Suprapubic skin (tissue), 4 donors: ENCODE results near the gene TSKU. TPM values are rescaled to one million over a fixed set of nuclear protein-coding genes. Genes with fewer than 3 reads are reported as not detected.

Experiments used
- DNase-seq, 2 donors: peaks; one replicate each; pipeline ENCODE4 v3.0.0-alpha.2; 2019; ENCODE audit warnings: low spot score in 2 of 2
- H3K27ac ChIP-seq: fragments of 200-600 bp; sonication (generic); one replicate; pipeline ENCODE4 v1.5.1; 2019
- H3K27me3 ChIP-seq: fragments of 200-600 bp; sonication (generic); one replicate; pipeline ENCODE4 v1.5.1; 2019
- H3K36me3 ChIP-seq: fragments of 200-600 bp; sonication (generic); one replicate; pipeline ENCODE4 v1.5.1; 2019
- H3K4me1 ChIP-seq: fragments of 200-600 bp; sonication (generic); one replicate; pipeline ENCODE4 v1.5.1; 2019
- H3K4me3 ChIP-seq: fragments of 200-600 bp; sonication (generic); one replicate; pipeline ENCODE4 v1.5.1; 2019; ENCODE audit warnings: mild to moderate bottlenecking
- H3K9me3 ChIP-seq: fragments of 200-600 bp; sonication (generic); one replicate; pipeline ENCODE4 v1.5.1; 2019
- CTCF ChIP-seq, 2 donors: fragments of 200-600 bp in 1 of 2; fragments of 450-650 bp in 1 of 2; sonication (generic) in 1 of 2; IDR thresholded peaks; one replicate each; pipeline ENCODE4 v1.5.1; 2016 to 2019; ENCODE audit warnings: antibody characterized with exemption in 2 of 2, mild to moderate bottlenecking in 1 of 2, moderate library complexity in 1 of 2
- EP300 ChIP-seq: sonication (generic); formaldehyde crosslinking; IDR thresholded peaks from one replicate; pipeline ENCODE4 v1.6.1; 2017; ENCODE audit warnings: antibody characterized with exemption
- POLR2A ChIP-seq, 2 donors: fragments of 450-650 bp; IDR thresholded peaks; one replicate each; pipeline ENCODE4 v1.6.1; 2017; ENCODE audit warnings: antibody characterized with exemption in 2 of 2, mild to moderate bottlenecking in 2 of 2, moderate library complexity in 2 of 2
- POLR2AphosphoS5 ChIP-seq, 3 donors: sonication (generic); formaldehyde crosslinking; IDR thresholded peaks; one replicate each; pipeline ENCODE4 v1.6.1; 2017; ENCODE audit warnings: antibody characterized with exemption in 3 of 3
- WGBS: methylation state at CpG from one replicate; pipeline ENCODE4 v1.1.5; 2018; 5-methylcytosine and 5-hydroxymethylcytosine counted together
- total RNA-seq, 4 donors: library from RNA; depleted of rRNA; stranded (reverse); fragments of >200 nt; gene quantifications; one replicate each; pipeline ENCODE4 v1.1.0, GENCODE V29; 2016

TSKU gene
- total RNA-seq, 4 donors from 2014 or later, result 85.5 to 155 (median 128) TPM

DNA sequence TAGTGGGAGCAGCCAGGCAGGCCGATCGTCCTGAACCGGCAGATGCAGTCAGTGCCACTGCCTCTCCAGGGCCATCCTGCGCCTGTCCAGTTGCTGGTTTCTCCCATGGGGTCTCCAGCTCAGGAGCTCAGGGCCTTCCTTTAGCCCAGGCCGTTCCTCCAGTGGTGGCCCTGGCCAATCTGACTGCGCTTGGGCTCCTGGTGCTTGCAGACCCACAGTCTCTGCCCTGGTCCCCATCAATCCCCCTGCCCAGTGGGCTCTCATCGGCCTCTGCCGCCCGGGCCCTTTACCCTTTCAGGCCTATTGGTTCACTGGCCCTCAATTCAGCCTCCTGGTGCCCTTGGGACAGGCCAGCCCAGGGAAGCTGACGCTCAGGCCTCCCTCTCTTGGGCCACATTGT lies 29.2 kb upstream of the TSKU start:
- no peaks in the 10 kb centered on the region for H3K9me3 ChIP-seq
- WGBS, result 95% methylated on average over 10 of the region's 10 CpGs
- H3K27ac ChIP-seq, result no peak overlapping the region
- TF ChIP-seq POLR2AphosphoS5 (IDR thresholded peaks at IDR 0.05) (no peak), EP300 (no peak), CTCF (IDR thresholded peaks at IDR 0.05) (no peak), POLR2A (IDR thresholded peaks at IDR 0.05) (no peak)
- H3K4me3 ChIP-seq, result no peak overlapping the region
- peaks cover 29% of the 10 kb centered on the region for H3K4me1 ChIP-seq
- no peak for DNase-seq
- no peaks in the 10 kb centered on the region for H3K36me3 ChIP-seq
- no peaks in the 10 kb centered on the region for H3K27me3 ChIP-seq

DNA sequence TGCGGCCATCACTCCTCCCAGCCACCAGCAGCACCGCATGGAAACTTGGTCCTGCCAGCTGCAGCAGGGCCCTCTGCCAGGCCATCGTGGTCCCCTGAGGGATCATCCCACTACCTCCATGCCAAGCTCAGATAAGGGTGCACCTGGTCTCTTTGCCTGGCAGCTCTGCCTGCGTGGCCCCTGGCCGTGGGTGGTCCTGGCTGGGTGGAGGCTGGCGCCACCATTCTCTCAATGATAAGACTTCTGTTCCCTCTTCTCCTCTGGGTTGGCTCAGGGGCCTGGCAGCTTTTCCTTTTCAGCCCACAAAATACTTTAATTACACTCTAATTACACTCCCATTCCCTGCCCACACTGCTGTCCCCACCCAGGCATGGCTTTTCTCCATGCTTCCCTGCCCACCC lies 26.8 kb upstream of the TSKU start:
- WGBS, result 50% methylated on average over 6 of the region's 6 CpGs
- Histone ChIP-seq H3K36me3 (no peaks in the 10 kb centered on the region), H3K27ac (no peak overlapping the region), H3K27me3 (no peaks in the 10 kb centered on the region), H3K4me1 (peaks cover 29% of the 10 kb centered on the region), H3K4me3 (no peak overlapping the region), H3K9me3 (no peaks in the 10 kb centered on the region)
- DNase-seq, result no peak
- TF ChIP-seq POLR2AphosphoS5 (IDR thresholded peaks at IDR 0.05) (no peak), EP300 (no peak), POLR2A (IDR thresholded peaks at IDR 0.05) (no peak), CTCF (IDR thresholded peaks at IDR 0.05) (no peak)

DNA sequence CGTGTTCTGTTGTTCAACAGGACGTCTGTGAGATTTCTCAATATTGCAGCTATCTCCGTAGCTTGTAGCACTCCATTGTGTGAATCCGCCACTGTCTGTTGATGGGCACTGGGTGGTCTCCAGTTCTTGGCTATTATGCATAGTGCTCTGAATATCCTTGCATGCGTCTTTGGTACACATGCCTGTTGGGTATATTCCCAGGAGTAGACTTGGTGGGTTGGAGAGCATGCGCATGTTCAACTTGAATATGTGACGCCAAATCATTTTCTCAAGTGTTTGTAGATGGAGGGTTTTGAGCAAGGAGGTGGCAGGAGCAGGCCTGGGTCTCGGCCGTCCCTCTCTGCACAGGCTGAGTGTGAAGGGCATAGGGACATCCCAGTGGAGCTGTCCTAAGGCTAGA lies 24.8 kb upstream of the TSKU start:
- Histone ChIP-seq H3K4me1 (peaks cover 26% of the 10 kb centered on the region), H3K27me3 (no peaks in the 10 kb centered on the region), H3K4me3 (no peak overlapping the region), H3K27ac (no peak overlapping the region), H3K9me3 (no peaks in the 10 kb centered on the region), H3K36me3 (no peaks in the 10 kb centered on the region)
- no peak for DNase-seq
- no peak for TF ChIP-seq EP300
- TF ChIP-seq CTCF (IDR thresholded peaks at IDR 0.05), result no peak
- no peak for TF ChIP-seq POLR2A (IDR thresholded peaks at IDR 0.05)
- TF ChIP-seq POLR2AphosphoS5 (IDR thresholded peaks at IDR 0.05), result no peak
- 97% methylated on average over 9 of the region's 9 CpGs for WGBS

- DNase-seq, result no peak
- H3K27ac ChIP-seq, result no peak overlapping the region
- no peaks in the 10 kb centered on the region for H3K27me3 ChIP-seq
- no peak overlapping the region for H3K4me3 ChIP-seq
- no peaks in the 10 kb centered on the region for H3K36me3 ChIP-seq
- peaks cover 29% of the 10 kb centered on the region for H3K4me1 ChIP-seq
- H3K9me3 ChIP-seq, result no peaks in the 10 kb centered on the region
- no peak for TF ChIP-seq CTCF (IDR thresholded peaks at IDR 0.05)
- TF ChIP-seq POLR2A (IDR thresholded peaks at IDR 0.05), result no peak
- TF ChIP-seq EP300, result no peak
- no peak for TF ChIP-seq POLR2AphosphoS5 (IDR thresholded peaks at IDR 0.05)
Observed at GRCh38 chr11:76759092-76759491, 24.1 kb upstream of the TSKU start.

- TF ChIP-seq POLR2A (IDR thresholded peaks at IDR 0.05) (no peak), POLR2AphosphoS5 (IDR thresholded peaks at IDR 0.05) (no peak), CTCF (IDR thresholded peaks at IDR 0.05) (no peak), EP300 (no peak)
- H3K9me3 ChIP-seq, result no peaks in the 10 kb centered on the region
- WGBS, result 87% methylated on average over 2 of the region's 2 CpGs
- no peak for DNase-seq
- no peaks in the 10 kb centered on the region for H3K36me3 ChIP-seq
- no peak overlapping the region for H3K4me3 ChIP-seq
- H3K4me1 ChIP-seq, result peaks cover 34% of the 10 kb centered on the region
- no peaks in the 10 kb centered on the region for H3K27me3 ChIP-seq
- no peak overlapping the region for H3K27ac ChIP-seq
Observed at GRCh38 chr11:76759517-76759916, 23.6 kb upstream of the TSKU start.
